ENCODE results near the gene GPD1L.
"Not testable (repeated sequence)": the region's sequence is repeated elsewhere in the genome, so short reads cannot be mapped to it uniquely, and the experiment has no call there.

The GPD1L gene

GRCh38 chr3:32106132-32106928 is at the start of gene GPD1L:
Gene GPD1L, plus strand, starts transcription at chr3:32106620. Its CDS starts 92 bp downstream, at chr3:32106712.
- DNase-seq (ENCODE audit: low spot score) = peak; percentile 93

DNA sequence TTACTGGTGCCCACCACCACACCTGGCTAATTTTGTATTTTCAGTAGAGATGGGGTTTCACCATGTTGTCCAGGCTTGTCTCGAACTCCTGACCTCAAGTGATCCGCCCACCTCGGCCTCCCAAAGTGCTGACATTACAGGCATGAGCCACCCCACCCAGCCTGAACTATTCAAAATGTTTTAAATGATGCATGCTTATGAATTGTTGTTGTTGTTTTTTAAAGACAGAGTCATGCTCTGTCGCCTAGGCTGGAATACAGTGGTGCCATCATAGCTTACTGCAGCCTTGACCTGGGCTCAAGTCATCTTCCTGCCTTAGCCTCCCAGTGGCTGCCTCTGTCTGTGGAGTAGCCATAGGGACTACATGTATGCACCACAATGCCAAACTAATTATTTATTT is 48.0 kb upstream of the GPD1L start:
- not testable (repeated sequence) for DNase-seq (ENCODE audit: low spot score)

GRCh38 chr3:32062950-32063582 is 43.4 kb upstream of the GPD1L start:
- no peak for DNase-seq (ENCODE audit: low spot score)

- no peak for DNase-seq (ENCODE audit: low spot score)
These were observed 39.7 kb upstream of the GPD1L start for GRCh38 chr3:32066686-32067085.

DNA sequence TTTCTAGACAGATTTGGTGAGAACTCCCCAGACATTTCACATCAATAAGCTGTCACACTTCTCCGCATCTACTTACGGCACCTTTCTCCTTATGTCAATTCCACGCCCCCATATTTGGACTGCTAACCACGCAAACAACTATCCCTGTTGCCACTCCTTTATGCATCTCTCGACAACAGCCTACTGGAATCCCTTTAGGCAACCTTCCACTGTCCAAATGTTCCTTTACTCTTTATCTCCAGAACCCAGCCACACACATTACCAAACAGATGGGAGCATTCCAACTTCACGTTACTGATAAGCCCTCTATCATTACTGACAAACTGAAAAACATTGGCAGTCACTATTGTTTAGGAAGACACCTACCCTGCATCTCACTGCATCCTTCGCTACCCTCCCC is 32.2 kb upstream of the GPD1L start:
- not testable (repeated sequence) for DNase-seq (ENCODE audit: low spot score)

GRCh38 chr3:32076566-32076965 is 29.9 kb upstream of the GPD1L start:
- no peak for DNase-seq (ENCODE audit: low spot score)

DNA sequence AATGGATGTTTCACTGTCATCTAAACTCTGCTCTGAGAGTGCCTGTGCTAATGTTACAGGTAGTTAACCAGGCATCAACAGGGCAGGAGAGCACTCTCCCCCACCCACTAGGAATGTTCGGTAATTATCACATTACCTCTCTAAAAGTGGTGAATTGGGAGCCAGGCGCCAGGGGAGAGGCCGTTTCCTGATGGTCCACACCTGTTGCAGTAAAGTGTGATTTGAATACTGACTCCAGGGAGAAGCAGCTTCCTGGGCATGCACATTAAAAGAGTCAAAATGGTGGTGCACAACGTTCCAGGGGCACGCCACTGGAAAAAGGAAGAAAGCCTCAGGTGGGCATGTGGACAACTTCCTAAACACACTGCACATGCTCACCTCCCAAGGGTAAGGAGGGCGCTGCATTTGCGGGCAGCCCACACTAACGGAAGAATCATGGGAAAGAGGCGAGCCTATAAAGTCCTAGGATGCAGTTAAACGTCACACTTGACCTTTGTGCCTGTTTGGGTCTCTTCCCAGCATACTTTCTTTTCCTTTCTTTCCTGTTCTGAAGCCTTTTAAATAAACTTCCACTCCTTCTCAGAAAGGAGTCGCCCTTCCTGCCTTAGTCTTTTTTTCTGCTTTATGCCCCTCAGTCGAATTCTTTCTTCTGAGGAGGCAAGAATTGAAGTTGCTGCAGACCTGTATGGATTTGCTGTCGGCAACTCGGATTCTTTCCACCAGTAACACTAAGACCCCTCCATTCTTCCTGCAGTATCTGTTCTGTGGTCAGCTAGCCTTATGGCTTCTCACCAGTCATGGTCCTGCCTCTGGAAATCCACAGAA is 28.9 kb upstream of the GPD1L start:
- DNase-seq (ENCODE audit: low spot score) = no peak

DNA sequence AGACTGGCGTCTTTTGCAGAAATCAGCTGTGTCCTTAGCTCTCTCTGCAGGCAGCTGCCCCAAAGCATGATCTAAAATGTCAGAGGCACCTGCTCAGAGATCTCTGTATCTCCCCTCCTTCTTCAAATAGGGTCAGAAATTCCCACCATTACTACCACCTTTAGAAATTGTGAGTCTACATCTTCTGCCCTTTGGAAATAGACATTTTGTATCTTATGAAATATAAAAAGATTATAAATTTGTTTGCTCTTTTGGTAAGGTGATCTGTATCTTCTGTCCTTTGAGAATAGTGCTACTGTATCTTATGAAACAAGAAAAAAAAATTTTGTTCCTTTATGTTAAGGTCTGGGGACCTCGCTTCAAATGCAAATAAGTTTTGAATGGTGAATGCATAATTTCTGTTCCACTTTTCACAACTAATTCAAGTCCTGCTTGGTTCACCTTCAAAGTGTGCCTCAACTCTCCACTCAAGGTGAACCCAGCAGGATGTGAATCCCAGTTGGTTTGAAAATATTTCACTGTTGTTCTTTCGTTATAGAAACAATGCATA is 28.3 kb upstream of the GPD1L start:
- no peak for DNase-seq (ENCODE audit: low spot score)

DNA sequence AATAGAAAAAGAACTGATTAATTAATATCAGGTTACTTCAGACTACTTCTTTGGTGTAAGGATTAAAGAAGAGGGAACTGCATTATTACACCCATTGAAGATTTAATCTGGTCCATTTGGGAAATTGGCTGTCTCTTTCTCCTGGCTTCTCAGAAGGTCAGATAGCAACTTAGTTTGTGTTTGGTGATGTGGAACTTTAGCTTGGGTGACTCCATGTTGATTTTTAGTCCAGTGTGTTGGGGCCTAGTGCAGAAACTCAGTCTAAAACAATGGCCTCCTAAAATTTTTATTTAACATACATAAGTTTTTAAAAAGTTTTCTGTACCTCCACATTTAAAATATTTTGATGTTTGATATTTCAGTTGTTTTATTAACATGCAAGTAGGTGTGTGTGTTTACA is 27.6 kb upstream of the GPD1L start:
- no peak for DNase-seq (ENCODE audit: low spot score)

DNA sequence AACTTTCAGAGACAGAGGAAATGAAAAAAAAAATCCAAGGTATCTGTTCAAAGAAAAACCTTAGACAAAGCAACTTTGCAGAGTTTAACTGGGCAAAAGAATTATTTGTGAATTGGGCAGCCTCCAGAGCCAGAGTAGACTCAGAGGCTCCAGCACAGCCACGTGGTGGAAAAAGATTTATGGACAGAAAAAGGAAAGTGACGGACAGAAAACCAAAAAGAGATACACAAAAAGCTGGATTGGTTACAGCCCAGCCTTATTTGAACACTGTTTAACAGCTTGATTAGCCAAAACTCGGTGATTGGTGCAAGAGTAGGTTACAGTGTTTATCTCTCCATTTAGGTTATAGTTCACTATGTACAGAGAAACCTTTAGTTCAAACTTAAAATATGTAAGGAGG is 23.7 kb upstream of the GPD1L start:
- DNase-seq (ENCODE audit: low spot score) = no peak

- no peak for DNase-seq (ENCODE audit: low spot score)
These were observed 22.6 kb upstream of the GPD1L start for GRCh38 chr3:32083702-32084270.

GRCh38 chr3:32084870-32085269 is 21.6 kb upstream of the GPD1L start:
- DNase-seq (ENCODE audit: low spot score) = no peak

GRCh38 chr3:32086464-32086863 is 20.0 kb upstream of the GPD1L start:
- no peak for DNase-seq (ENCODE audit: low spot score)

GRCh38 chr3:32089476-32089875 is 16.9 kb upstream of the GPD1L start:
- no peak for DNase-seq (ENCODE audit: low spot score)

- no peak for DNase-seq (ENCODE audit: low spot score)
These were observed 13.2 kb upstream of the GPD1L start for GRCh38 chr3:32093204-32093603.

DNA sequence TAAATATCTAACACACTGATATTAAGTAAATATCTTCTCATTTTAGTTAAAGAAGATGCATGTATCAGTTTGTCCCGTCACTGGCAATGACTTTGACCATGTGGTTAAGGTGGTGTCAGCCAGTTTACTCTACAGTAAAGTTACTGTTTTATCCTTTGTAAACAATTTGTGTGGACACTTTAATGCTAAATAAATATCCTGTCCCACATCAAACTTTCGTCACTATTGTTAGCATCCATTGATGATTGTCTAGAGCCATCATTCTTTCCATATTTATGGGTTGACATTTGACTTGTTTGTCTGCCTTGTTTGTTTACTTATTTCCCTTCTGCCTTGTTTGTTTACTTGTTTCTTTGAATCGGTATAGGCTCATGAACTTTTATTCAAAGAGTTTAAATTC is 11.0 kb upstream of the GPD1L start:
- no peak for DNase-seq (ENCODE audit: low spot score)

DNA sequence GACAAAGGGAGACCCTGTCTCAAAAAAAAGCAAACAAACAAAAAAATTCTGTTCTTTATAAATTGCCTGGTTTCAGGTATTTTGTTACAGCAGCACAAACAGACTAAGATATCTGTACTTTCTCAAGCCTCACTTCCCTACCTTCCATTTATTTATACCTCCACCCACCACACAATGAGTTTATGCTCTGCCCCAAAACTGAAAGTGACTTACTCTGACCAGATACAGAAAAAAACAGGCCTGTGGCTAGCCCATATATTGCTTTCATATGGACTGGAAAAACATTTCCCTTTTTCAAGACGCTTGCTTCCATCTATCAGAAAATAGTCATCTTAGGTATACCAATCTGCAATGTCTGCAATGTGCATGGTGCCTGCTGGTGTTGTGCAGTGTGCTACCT is 8.7 kb upstream of the GPD1L start:
- no peak for DNase-seq (ENCODE audit: low spot score)

DNA sequence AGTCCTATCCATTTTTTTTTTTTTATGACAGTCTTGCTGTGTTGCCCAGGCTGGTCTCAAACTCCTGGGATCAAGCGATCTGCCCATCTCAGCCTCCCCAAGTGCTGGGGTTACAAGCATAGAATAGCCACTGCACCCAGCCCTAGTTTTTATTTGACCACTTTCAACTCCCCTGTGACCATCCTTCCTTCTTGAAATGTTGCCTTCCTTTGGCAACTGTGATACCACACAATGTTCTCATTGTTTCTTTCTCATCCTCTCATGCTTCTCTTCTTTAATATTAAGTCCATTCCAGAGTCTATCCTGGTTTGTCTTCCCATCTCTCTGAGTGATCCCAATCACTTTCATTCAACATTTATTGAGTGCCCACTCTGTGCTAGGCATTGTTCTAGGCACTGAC is 7.9 kb upstream of the GPD1L start:
- no peak for DNase-seq (ENCODE audit: low spot score)

DNA sequence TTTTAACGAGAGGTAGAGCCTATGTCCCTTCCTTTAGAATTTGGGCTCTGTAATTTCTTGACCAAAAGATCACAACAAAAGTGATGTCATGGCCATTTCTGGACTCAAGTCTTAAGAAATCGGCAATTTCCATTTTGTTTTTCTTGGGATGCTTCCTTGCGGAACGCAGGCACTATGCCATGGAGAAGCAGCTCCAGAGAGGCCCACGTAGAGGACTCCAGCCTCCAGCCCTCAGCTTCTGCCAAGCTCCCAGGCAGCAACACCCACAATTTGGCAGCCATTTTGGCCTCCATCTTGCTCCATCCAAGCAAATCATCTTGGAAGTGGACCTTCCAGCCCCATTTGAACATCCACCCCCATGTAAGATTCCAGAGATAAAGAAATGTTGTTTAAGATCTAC is 6.0 kb upstream of the GPD1L start:
- DNase-seq (ENCODE audit: low spot score) = no peak

- DNase-seq (ENCODE audit: low spot score) = no peak
These were observed 4.1 kb upstream of the GPD1L start for GRCh38 chr3:32102289-32102688.

- no peak for DNase-seq (ENCODE audit: low spot score)
These were observed 1.9 kb upstream of the GPD1L start for GRCh38 chr3:32104492-32104891.
